NCI-H446 treated with DMSO at 0.1 percent for 48 hours (cell line): ENCODE results near the gene PALLD.

ENCODE experiments used
- DNase-seq: peaks from one replicate; lab custom pipeline; 2025; lab: John Stamatoyannopoulos, UW

The PALLD gene

DNA sequence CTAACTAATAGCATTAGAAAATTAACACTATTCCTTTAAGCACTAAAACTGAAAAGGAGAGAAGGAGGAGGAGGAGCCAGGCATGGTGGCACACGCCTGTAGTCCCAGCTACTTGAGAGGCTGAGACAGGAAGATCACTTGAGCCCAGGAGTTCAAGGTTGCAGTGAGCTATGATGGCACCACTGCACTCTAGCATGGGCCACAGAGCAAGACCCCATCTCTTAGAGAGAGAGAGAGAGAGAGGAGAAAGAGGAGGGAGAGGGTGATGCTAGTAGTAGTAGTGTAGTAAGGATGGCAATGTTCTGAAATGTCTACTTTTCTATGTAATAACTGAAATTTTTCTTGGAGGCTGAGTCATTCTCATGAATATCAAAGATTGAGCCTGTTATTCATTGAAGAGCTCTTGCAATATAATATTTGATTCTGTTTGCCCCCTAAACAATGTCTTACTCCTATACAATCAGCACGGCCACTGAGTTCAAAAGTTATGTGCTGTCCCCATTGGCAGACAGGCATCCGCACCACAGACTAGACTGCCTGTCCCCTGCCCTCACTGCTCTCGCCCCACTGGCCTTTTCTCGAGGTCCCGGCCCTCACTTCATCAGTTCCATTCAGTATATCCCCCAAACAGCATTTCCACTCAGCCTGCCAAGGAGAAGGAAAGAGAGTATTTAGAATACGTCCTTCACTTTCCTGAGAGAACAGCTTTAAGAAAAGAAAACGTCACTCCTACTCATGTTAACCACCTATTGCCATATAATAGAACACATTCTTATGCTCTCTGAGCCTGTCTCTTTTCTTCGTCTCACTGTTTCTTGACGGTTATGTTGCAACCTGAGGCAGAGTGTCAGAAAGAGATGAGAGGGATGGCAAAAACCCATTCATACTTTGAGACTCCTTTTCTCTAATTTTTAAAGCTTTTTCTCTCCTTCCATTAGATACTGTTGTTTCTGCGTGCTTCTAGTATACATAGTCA is 238.1 kb downstream of the PALLD start:
- no peak for DNase-seq

- DNase-seq = no peak
These were observed 238.9 kb downstream of the PALLD start for GRCh38 chr4:168735735-168736134.

DNA sequence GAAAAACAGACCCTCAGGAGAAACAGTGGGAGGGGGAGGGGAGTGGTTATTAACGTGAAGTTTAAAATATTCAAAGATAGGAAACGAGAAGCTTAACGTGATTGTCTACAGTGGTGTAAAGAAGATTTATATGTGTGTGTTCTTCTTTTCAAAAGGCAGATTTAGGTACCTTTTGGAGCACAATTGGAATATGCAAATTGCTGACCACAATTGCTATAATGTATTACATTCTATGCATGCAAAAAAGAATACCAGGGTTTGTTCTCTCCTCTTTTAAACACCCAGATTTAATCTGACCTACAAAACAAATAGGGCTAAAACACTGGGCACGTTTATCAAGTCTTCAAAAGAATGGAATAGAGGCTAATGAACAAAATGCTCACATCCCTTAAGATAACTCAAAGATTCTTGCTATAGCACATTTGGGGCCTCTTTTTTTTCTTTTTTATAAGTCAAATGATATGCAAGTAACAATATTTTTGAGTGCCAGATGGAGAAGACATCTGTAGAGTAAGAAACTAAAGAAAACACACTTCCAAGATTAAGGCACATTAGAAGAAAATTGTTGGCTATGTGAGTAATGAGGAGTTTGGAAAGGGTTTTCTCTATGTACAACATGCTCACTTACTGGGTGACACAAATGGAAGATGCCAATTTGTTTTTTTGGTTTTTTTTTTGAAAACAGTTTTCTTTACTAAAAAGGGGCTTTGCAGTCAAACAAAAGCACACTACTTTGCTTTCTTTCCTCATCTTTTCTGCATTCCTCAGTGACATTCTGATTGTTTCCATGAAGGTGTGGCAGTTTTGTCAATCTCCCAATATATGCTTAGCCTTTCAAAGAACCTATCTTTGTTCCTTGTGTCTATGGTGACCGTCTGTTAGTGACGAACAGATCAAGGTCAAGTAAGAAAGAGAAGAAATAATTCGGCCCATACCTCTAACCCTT is 240.3 kb downstream of the PALLD start:
- no peak for DNase-seq

DNA sequence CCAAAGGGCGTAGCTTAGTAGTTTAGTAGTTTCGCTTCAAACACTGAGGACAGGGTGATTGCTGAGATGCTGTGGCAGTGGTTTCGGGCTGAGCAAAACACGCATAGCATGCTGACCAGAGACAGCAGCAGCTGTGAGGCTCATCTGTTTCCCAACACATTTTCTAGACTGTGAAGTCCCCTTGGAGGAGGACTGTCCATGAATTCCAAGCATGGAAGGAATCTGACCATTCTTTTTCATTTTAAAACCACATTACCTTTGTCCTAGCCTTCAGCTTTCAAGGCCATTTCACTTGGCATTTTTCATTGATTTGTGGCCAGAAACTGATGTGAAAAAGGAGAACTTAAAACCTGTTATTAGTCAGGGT is 240.9 kb downstream of the PALLD start:
- no peak for DNase-seq

- no peak for DNase-seq
These were observed 243.0 kb downstream of the PALLD start for GRCh38 chr4:168739886-168740285.

- no peak for DNase-seq
These were observed 243.8 kb downstream of the PALLD start for GRCh38 chr4:168740691-168741090.

DNA sequence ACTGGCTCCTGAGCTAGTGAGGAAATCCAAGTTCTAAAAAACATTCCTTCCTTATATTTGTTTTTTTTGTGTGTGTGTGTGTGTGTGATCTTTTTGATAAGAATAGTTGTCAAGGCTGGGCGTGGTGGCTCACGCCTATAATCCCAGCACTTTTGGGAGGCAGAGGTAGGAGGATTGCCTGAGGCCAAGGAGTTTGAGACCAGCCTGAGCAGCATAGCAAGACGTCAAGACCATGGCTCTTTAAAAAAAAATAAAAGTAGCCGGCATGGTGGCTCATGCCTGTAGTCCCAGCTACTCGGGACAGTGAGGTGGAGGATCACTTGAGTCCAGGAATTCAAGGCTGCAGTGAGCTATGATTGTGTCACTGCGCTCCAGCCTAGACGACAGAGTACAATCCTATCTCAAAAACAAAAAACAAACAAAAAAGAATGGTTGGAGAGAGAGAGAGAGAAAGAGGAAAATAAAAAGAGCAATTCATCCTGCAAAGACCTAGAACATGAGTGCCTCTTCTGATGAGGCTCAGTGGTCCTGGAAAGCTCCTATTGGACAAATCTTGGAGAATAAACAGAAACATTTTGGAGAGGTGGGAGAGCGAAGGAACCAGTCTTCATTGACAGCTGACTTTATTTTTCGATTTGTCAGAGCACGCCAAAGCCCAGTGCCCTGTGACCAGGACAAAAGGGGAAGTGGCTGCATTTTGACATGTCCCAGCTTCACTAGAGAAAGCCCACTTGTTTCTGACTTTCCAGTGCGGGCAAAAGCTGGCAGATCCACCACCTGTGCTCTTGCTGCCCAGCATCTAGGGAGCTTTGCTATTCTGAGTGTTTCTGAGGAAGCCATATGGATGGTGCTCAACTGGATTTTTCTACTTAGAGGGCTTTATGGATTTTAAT is 244.7 kb downstream of the PALLD start:
- no peak for DNase-seq

DNA sequence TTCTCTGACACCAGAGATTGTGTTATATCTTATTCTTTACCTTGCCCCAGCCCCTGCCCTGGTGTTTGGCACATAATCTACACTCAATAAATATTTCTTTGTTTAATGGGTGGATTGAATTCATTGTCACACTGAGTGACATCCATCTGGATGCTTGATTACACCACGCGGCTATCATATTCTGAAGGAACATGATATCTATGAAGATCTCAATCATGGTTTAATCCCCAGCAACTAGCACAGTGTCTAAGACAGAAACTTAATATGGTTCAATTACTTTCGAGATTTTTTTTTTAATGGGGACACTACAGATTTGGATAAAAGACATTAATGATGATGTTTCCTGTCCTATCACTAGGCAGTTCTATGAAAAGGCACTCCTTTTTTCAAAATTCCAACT is 246.3 kb downstream of the PALLD start:
- no peak for DNase-seq

DNA sequence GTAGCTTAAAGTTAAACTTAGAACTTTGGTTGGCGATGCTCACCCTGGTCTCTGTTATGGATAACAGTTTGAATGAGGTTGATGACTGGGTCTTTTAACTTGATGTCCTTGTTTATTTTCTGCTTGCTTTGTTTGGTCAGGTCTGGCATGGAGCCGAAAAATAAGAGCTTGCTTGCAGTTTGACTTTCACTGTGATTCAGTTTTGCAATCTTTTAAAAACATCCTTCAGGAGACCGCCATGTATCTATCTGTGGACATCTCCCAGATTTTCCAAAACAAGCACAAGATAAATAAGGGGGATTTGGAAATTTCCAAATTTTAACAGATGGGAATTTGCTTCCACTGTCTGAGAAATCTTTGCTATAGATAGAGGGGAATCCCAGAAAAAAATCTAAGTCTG is 246.7 kb downstream of the PALLD start:
- no peak for DNase-seq

DNA sequence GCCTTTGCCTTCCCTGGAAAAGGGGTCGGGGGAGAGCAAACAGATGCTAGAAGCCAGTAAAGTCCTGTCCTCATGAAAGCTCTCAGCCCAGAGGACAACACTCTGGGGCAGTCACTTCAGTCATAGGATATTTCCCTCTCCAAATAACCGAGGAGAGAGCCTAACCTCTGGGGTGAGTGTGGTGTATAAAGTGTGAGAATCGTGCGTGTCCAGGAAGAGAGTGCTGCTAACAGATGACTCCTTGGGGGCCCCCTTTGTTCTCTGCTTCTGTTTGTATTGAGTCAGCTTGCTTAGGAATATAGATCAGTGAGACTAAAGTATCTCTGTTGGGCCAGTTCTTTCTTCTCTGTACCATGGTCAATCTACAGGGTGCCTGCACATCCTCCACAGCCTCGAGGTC is 247.2 kb downstream of the PALLD start:
- no peak for DNase-seq

DNA sequence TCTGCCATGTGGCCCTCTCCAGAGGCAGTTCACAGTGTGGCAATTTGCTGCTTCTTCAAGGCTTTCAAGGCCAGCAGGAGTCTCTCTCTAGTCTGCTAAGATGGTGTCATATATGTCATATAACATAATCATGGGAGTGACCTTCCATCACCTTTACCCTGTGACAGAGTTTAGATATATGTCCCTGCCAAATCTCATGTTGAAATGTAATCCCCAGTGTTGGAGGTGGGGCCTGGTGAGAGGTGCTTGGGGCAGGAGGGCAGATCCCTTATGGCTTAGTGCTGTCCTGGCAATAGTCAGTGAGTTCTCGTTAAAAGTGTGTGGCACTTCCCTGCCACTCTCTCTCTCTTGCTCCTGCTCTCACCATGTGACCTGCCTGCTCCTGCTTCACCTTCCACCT is 252.0 kb downstream of the PALLD start:
- DNase-seq = no peak

GRCh38 chr4:168751263-168752225 is 254.7 kb downstream of the PALLD start:
- DNase-seq = no peak

- DNase-seq = no peak
These were observed 259.0 kb downstream of the PALLD start for GRCh38 chr4:168755598-168756477.

DNA sequence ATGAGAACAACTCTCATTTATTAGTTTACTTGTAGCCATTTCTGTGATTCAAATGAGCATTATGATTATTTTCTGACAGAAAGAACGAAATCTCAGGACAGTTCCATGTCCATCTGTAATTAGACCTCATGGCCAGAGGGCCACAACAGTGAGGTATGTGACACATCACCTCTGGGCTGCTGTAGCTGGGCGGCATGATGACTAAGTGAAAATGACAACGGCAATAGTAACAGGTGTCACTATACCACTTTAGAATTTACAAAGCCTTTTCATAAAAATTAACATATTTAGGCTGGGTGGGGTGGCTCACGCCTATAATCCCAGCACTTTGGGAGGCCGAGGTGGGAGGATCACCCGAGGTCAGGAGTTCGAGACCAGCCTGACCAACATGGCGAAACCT is 260.6 kb downstream of the PALLD start:
- no peak for DNase-seq

- DNase-seq = no peak
These were observed 261.6 kb downstream of the PALLD start for GRCh38 chr4:168758351-168758876.

GRCh38 chr4:168759321-168759720 is 262.5 kb downstream of the PALLD start:
- no peak for DNase-seq

DNA sequence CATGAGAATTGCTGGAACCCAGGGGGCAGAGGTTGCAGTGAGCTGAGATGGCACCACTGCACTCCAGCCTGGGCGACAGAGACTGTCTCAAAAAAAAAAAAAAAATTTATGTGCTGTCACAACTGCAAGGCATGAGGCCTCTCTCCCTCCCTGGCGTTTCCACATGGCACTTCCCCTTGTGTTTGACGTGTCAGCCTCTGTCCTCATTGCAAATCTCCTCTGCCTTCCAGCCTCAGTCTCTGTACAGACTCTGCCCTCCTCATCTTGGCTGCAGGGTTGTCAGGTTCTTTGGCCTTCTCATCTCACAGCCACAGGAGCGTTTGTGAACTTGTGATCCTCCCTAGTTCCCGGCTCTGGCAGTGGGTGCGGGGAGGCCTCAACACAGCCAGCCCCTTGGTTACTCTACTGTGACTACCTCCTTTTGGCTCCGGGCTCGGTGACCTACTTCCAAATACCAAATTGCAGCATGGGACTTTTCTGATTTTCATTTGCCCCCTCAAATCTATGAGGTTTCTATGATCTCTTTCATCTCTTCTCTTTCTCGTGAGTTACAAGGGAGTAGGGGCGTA is 263.2 kb downstream of the PALLD start:
- no peak for DNase-seq

DNA sequence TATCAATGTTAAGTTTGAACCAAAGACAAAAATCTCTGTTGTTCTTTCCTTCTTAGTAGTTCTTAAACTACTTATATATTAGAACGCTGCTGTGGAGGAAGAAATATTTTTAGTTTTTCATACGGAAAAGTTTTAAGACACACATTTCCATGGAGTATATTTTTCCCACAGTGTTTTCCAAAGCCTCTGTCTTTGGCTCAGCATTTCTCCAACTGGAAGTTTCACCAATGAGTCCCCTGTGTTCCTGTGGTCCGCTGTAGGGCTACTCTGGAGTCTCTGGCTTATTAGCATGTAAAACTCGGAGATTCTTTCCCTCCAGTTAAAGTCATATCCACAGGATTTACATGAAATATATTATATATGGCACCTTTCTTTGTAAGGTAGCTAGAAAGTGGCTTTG is 264.2 kb downstream of the PALLD start:
- DNase-seq = no peak

- no peak for DNase-seq
These were observed 268.5 kb downstream of the PALLD start for GRCh38 chr4:168765322-168765721.
